Retinal pigment epithelial cell (primary cell): Measurements from ENCODE around the gene WDR70.

ENCODE experiments used
- DNase-seq: peaks from one replicate; pipeline ENCODE4 v3.0.0-alpha.2; 2010; ENCODE audit warnings: low read depth
- H3K4me3 ChIP-seq: 2 replicates; pipeline ENCODE4 v1.5.1; 2011; ENCODE audit warnings: mild to moderate bottlenecking, low read length, control low read depth, moderate library complexity
- CTCF ChIP-seq: conservative IDR thresholded peaks from 2 replicates; pipeline ENCODE4 v1.5.1; 2011; ENCODE audit warnings: low read depth, low read length, control low read depth, inconsistent platforms

Gene WDR70

GRCh38 chr5:37710965-37711364 lies 331.8 kb downstream of the WDR70 start:
- TF ChIP-seq CTCF: no peak
- DNase-seq: no peak
- H3K4me3 ChIP-seq: no peak overlapping the region

- no peak overlapping the region for H3K4me3 ChIP-seq
- TF ChIP-seq CTCF: no peak
- DNase-seq: no peak
Observed at GRCh38 chr5:37712750-37713149, 333.6 kb downstream of the WDR70 start.

- H3K4me3 ChIP-seq: no peak overlapping the region
- no peak for TF ChIP-seq CTCF
- DNase-seq: no peak
Observed at GRCh38 chr5:37714756-37715155, 335.6 kb downstream of the WDR70 start.

GRCh38 chr5:37715361-37715760 lies 336.2 kb downstream of the WDR70 start:
- DNase-seq: no peak
- no peak for TF ChIP-seq CTCF
- H3K4me3 ChIP-seq: no peak overlapping the region

GRCh38 chr5:37715992-37716391 lies 336.9 kb downstream of the WDR70 start:
- H3K4me3 ChIP-seq: no peak overlapping the region
- TF ChIP-seq CTCF: no peak
- DNase-seq: no peak

GRCh38 chr5:37716405-37716804 lies 337.3 kb downstream of the WDR70 start:
- TF ChIP-seq CTCF: no peak
- H3K4me3 ChIP-seq: no peak overlapping the region
- no peak for DNase-seq

GRCh38 chr5:37717276-37717612 lies 338.1 kb downstream of the WDR70 start:
- no peak overlapping the region for H3K4me3 ChIP-seq
- DNase-seq: no peak
- TF ChIP-seq CTCF: no peak
